Measurements from ENCODE around the gene DNAAF5.

DNAAF5 gene

DNA sequence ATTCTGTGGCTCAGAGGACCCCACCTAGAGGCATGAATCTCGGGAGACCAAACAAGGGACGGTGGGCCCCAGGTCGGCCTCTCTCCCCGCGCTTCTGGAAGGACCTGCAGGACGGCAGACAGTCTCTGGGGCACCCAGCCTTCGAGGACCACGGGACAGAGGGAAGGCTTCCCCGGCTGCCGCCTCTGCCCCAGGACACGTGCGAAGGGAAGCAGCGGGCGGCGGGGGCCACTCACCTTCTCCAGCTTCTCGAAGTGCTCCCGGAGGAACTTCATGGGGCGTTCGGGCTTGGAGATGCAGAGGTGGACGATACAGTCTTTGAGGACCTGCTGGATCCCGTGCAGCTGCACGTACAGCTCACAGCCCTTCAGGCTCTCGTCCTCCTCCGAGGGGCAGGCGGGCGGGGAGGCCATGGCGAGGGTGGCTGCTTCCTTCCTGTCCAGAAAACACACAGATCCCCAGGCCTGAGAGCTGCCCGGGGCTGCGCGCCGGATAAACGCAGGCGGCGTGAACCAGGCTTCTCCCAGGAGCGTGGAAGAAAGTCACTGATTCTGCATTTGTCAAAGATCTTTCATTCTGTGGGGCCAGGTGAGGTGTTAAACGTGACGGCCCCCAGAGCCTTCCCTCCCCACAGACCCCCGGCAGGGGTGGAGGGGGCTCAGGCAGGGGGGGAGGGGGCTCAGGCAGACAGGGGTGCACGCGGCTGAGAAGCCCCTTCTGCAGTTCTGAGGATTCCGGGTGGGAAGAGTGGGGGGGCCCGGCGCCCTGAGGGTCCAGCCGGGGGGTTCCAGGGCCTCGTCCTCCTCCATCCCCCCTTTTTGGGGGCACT, 15.2 kb upstream of the DNAAF5 start:
- TF ChIP-seq, protein P1, sequence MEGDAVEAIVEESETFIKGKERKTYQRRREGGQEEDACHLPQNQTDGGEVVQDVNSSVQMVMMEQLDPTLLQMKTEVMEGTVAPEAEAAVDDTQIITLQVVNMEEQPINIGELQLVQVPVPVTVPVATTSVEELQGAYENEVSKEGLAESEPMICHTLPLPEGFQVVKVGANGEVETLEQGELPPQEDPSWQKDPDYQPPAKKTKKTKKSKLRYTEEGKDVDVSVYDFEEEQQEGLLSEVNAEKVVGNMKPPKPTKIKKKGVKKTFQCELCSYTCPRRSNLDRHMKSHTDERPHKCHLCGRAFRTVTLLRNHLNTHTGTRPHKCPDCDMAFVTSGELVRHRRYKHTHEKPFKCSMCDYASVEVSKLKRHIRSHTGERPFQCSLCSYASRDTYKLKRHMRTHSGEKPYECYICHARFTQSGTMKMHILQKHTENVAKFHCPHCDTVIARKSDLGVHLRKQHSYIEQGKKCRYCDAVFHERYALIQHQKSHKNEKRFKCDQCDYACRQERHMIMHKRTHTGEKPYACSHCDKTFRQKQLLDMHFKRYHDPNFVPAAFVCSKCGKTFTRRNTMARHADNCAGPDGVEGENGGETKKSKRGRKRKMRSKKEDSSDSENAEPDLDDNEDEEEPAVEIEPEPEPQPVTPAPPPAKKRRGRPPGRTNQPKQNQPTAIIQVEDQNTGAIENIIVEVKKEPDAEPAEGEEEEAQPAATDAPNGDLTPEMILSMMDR (IDR thresholded peaks at IDR 0.05): no peak

DNA sequence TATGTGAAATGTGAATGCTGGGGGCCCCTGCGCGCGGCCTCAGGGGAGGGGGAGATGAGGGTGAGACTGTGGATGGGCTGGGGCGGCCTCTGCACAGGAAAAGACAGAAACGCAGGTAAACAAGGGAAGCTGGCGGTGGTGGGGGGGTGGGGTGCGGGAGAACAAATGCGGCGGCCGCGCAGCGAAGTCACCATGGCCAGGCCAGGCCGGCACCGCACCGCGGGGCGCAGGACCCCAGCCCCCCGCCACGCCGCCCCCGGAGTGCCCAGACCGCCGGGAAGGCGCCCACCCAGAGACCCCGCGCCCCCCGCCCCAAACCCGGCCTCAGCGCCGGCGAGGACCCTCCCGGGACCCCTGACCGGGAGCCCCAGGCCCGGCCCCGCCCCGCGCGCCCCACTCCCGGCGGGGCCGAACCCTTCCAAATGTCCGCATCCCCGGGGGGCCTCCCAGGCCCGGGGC, 14.5 kb upstream of the DNAAF5 start:
- TF ChIP-seq, protein P1 (IDR thresholded peaks at IDR 0.05): no peak

DNA sequence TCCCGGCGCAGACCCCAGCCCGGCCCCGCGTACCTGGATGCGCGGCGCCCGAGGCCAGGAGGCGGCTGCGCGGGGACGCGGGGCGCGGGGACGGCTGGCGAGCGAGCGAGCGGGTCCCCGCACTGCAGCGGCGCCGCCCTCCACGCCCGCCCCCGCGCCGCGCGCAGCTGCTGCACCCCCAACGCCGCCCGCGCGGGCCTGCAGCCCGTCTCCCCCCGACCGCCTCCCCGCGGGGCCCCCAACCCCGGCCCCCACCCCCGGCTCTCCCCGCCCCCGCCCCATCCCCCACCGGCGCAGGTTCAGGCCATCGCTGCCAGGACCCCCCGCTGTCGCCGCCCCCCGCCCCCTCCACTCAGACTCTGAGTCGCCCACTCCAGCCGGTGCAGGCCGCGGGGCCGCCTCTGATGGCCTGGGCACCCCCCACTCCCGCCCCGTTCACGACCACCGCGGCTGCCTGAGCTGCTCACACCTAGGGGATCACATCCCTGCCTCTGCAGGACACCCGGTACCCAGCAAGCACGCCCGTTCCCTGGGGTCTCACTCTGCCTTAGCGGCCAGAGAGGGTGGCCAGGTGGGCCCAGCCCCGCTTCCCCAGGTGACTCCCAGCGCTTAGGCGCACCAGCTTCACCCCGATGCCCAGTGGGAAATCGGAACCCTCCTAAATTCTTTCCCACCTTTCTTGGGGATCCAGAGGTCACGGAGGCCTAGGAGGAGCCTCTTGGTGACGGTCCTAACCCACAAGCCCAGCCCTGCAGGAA, 13.9 kb upstream of the DNAAF5 start:
- TF ChIP-seq, protein P1 (IDR thresholded peaks at IDR 0.05): no peak

DNA sequence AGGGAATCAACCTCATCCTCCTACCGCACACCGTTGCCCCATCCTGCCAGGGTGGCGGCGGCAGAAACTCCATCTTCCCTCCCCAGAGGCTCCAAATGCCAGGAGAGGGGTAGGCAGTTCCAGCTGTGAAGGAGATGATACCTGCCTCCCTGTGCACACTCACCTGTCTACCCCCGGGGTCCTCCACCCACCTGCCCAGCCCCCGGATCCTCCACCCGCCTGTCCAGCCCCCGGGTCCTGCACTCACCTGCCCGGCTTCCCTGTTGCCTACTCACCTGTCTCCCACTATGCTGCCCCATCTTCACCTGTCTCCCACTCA, 13.4 kb upstream of the DNAAF5 start:
- TF ChIP-seq, protein P1 (IDR thresholded peaks at IDR 0.05): no peak

DNA sequence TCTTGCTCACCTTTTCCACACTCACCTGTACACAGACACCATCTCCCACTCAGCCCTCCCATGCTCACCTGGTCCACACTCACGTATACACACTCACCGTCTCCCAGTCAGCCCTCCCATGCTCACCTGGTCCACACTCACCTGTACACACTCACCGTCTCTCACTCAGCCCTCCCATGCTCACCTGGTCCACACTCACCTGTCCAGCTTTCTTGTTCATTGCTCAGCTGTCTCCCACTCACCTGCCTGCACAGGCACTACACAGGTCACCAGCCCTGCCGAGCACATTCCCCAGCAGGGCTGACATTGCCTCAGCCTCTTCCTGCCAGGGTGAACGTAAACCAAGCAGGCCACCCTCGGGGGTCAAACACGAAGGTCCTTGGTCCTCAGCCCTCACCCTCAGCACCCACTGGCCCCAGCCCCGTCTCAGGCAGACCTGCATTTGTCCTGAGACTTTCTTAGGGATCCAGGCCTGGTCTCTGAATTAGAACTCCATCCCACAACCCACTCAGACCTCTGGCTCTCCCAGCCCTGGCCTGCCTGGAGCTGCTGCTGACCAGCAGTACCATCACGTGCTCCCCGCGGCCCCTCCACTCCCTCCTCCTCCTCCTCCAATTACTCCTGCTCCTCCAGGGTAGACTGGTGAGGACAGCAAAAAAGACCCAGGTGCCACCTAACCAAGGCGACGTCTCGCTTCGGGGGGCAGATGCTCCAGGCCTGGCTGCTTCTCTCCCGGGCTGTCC, 12.8 kb upstream of the DNAAF5 start:
- TF ChIP-seq, protein P1 (IDR thresholded peaks at IDR 0.05): no peak

DNA sequence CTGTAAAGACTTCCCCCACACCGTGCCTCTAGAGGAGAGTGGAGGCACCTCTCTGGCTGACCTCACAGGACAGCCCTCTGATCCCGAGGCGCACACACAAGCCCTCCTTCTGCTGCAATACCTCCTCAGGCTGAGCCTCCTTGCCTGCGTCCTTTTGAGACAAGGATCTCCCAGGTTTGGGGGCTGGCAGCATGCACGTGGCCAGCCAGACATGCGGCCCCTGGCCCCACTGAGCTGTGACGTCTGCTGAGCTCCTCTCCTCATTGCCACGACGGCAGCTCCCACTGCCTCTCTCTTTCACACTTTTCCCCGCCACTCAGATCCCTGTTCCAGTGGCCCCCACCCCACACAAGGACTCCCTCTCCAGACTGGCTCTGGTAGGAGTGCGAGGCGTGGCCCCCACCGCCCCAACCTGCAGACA, 12.2 kb upstream of the DNAAF5 start:
- TF ChIP-seq, protein P1 (IDR thresholded peaks at IDR 0.05): no peak

DNA sequence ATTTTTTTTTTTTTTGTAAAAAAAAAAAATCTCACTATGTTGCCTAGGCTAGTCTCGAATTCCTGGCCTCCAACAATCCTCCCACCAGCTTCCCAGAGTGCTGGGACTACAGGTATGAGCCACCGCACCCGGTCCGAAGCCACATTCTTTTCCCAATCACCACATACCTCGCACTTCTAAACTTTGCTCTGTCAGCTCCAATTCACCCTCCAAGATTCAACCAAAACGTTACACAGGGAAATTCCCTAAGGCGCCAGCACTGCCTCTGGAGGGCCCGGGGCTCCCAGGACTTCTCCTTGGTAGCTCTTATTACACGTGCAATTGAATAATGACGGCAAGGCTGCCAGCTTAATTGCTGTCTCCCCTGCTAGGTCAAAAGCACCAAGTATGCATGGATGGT, 10.3 kb upstream of the DNAAF5 start:
- TF ChIP-seq, protein P1 (IDR thresholded peaks at IDR 0.05): no peak
